ENCODE data around the gene ZNF580. TPM values are rescaled to one million over a fixed set of nuclear protein-coding genes. Genes with fewer than 3 reads are reported as not detected.
A peak's percentile ranks its signal among the peaks of the same experiment; 100 is the strongest.

ZNF580 gene
- total RNA-seq, 1 donor from 2014 or later: 35.8 TPM

DNA sequence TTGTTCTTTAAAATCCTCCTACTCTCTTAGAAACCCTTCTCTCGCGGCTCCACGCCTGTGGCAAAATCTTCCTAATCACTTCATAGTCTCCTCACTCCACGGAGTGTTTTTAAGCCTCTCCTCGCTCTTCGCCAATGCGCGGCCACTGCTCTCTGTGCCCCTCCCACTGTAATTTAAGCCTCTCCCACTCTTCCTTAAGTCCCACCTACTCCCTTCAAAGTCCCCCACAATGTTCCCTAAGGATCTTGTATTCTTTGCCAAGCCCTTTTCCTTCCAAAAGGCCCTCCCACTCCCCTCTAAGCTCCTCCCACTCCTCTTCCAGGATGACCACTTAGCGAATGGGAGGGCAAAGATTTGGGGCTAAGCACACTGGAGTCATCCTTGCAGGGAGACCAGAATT lies 42.8 kb upstream of the ZNF580 start:
- no peaks in the 10 kb centered on the region for H3K9me3 ChIP-seq (ENCODE audit: insufficient read depth, low read depth, low read length)
- peaks cover 6% of the 10 kb centered on the region for H3K9me3 Mint-ChIP-seq (ENCODE audit: unreplicated experiment)
- peaks cover 12% of the 10 kb centered on the region for H3K79me2 ChIP-seq (ENCODE audit: insufficient read depth, low read length)
- TF ChIP-seq CTCF (IDR thresholded peaks at IDR 0.05; ENCODE audit: insufficient read depth, low read depth, low read length): no peak
- TF ChIP-seq EZH2 (IDR thresholded peaks at IDR 0.05; ENCODE audit: insufficient read depth, low read length): no peak
- H2AFZ ChIP-seq (ENCODE audit: low read depth, low read length): no peak overlapping the region
- no peak overlapping the region for H3K4me2 ChIP-seq (ENCODE audit: low read length)
- H3K27ac Mint-ChIP-seq (ENCODE audit: unreplicated experiment): peak overlapping the region; percentile 82
- peaks cover 4% of the 10 kb centered on the region for H3K4me1 Mint-ChIP-seq (ENCODE audit: low read depth, unreplicated experiment)
- DNase-seq (ENCODE audit: low read depth) (no peak), FAIRE-seq (no peak)
- H3K36me3 Mint-ChIP-seq (ENCODE audit: low read depth, unreplicated experiment): peaks cover 27% of the 10 kb centered on the region
- no peaks in the 10 kb centered on the region for H3K27me3 Mint-ChIP-seq (ENCODE audit: low read depth, unreplicated experiment)
- H3K27me3 ChIP-seq (ENCODE audit: insufficient read depth, low read length): no peaks in the 10 kb centered on the region
- peaks cover 19% of the 10 kb centered on the region for H3K36me3 ChIP-seq (ENCODE audit: insufficient read depth, low read length)
- H3K4me3 ChIP-seq (ENCODE audit: insufficient read depth, low read depth, low read length): no peak overlapping the region
- H3K4me3 Mint-ChIP-seq (ENCODE audit: unreplicated experiment): peak overlapping the region; percentile 83
- H4K20me1 ChIP-seq (ENCODE audit: insufficient read depth, low read length): no peaks in the 10 kb centered on the region
- H3K4me1 ChIP-seq (ENCODE audit: insufficient read depth, low read length): no peaks in the 10 kb centered on the region
- no peak overlapping the region for H3K9ac ChIP-seq (ENCODE audit: low read length)
- no peak overlapping the region for H3K27ac ChIP-seq (ENCODE audit: low read depth, low read length)

DNA sequence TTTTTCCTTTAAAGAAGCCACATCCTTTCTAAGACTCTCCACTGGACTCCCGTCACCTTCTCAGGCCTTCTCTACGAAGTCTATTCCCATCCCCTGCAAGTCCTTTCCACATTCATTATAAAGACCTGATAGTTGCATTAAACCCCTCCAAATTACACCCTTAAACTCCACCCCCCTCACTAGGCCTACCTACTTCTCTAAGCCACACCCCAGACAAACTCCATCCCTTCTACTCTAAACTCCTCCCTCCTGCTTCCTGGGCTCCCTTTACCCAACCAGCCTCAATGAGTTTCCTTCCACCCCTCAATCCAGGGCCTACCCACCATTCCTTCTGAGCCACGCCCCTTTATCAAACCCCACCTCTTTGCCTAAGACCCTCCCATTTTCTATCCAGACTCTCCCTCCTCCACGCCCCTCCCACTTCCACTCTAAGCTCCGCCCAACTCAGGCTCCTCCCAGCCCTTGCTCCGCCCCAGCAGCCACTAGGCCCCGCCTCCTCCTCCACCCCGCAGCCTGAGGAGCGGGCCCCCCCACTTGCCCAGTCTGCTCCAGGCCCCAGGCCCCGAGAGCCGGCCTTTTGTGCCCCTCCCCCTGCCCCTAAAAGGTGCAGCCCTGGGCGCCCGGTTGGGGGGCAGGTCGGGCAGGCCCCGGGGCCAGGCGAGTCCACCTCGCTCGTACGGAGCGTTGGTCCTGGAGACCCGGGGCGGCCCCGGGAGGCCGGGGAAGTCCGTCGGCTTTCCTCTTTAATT lies 41.9 kb upstream of the ZNF580 start:
- no peaks in the 10 kb centered on the region for H3K27me3 Mint-ChIP-seq (ENCODE audit: low read depth, unreplicated experiment)
- FAIRE-seq: no peak
- peak overlapping the region; percentile 96 for H3K27ac ChIP-seq (ENCODE audit: low read depth, low read length)
- no peaks in the 10 kb centered on the region for H3K27me3 ChIP-seq (ENCODE audit: insufficient read depth, low read length)
- H3K4me3 Mint-ChIP-seq (ENCODE audit: unreplicated experiment): peak overlapping the region; percentile 97
- H4K20me1 ChIP-seq (ENCODE audit: insufficient read depth, low read length): no peaks in the 10 kb centered on the region
- peaks cover 12% of the 10 kb centered on the region for H3K79me2 ChIP-seq (ENCODE audit: insufficient read depth, low read length)
- H3K4me2 ChIP-seq (ENCODE audit: low read length): peak overlapping the region; percentile 89
- peaks cover 4% of the 10 kb centered on the region for H3K4me1 Mint-ChIP-seq (ENCODE audit: low read depth, unreplicated experiment)
- H3K9me3 ChIP-seq (ENCODE audit: insufficient read depth, low read depth, low read length): no peaks in the 10 kb centered on the region
- peak overlapping the region; percentile 90 for H3K4me3 ChIP-seq (ENCODE audit: insufficient read depth, low read depth, low read length)
- no peaks in the 10 kb centered on the region for H3K4me1 ChIP-seq (ENCODE audit: insufficient read depth, low read length)
- no peak for TF ChIP-seq CTCF (IDR thresholded peaks at IDR 0.05; ENCODE audit: insufficient read depth, low read depth, low read length)
- TF ChIP-seq EZH2 (IDR thresholded peaks at IDR 0.05; ENCODE audit: insufficient read depth, low read length): no peak
- peak overlapping the region; percentile 80 for H3K27ac Mint-ChIP-seq (ENCODE audit: unreplicated experiment)
- H3K9ac ChIP-seq (ENCODE audit: low read length): peak overlapping the region; percentile 96
- H3K36me3 Mint-ChIP-seq (ENCODE audit: low read depth, unreplicated experiment): peaks cover 24% of the 10 kb centered on the region
- peaks cover 19% of the 10 kb centered on the region for H3K36me3 ChIP-seq (ENCODE audit: insufficient read depth, low read length)
- peak overlapping the region; percentile 84 for H2AFZ ChIP-seq (ENCODE audit: low read depth, low read length)
- H3K9me3 Mint-ChIP-seq (ENCODE audit: unreplicated experiment): peaks cover 8% of the 10 kb centered on the region
- DNase-seq (ENCODE audit: low read depth): peak; percentile 83

- TF ChIP-seq EZH2 (IDR thresholded peaks at IDR 0.05; ENCODE audit: insufficient read depth, low read length) (no peak), CTCF (IDR thresholded peaks at IDR 0.05; ENCODE audit: insufficient read depth, low read depth, low read length) (no peak)
- peaks cover 4% of the 10 kb centered on the region for H3K4me1 Mint-ChIP-seq (ENCODE audit: low read depth, unreplicated experiment)
- Histone ChIP-seq H3K9ac (ENCODE audit: low read length) (peak within 1 kb of the TSS; percentile 96), H3K4me3 (ENCODE audit: insufficient read depth, low read depth, low read length) (peak within 1 kb of the TSS; percentile 90), H4K20me1 (ENCODE audit: insufficient read depth, low read length) (no peaks in the 10 kb centered on the region), H2AFZ (ENCODE audit: low read depth, low read length) (peak within 1 kb of the TSS; percentile 84), H3K27ac (ENCODE audit: low read depth, low read length) (peak within 1 kb of the TSS; percentile 96), H3K79me2 (ENCODE audit: insufficient read depth, low read length) (peaks cover 12% of the 10 kb centered on the region), H3K27me3 (ENCODE audit: insufficient read depth, low read length) (no peaks in the 10 kb centered on the region), H3K9me3 (ENCODE audit: insufficient read depth, low read depth, low read length) (no peaks in the 10 kb centered on the region), H3K36me3 (ENCODE audit: insufficient read depth, low read length) (peaks cover 19% of the 10 kb centered on the region), H3K4me2 (ENCODE audit: low read length) (peak within 1 kb of the TSS; percentile 89), H3K4me1 (ENCODE audit: insufficient read depth, low read length) (peaks cover under 1% of the 10 kb centered on the region)
- peak; percentile 95 for DNase-seq (ENCODE audit: low read depth)
- H3K27me3 Mint-ChIP-seq (ENCODE audit: low read depth, unreplicated experiment): no peaks in the 10 kb centered on the region
- H3K4me3 Mint-ChIP-seq (ENCODE audit: unreplicated experiment): peak within 1 kb of the TSS; percentile 97
- FAIRE-seq: no peak
- peaks cover 24% of the 10 kb centered on the region for H3K36me3 Mint-ChIP-seq (ENCODE audit: low read depth, unreplicated experiment)
- H3K9me3 Mint-ChIP-seq (ENCODE audit: unreplicated experiment): peaks cover 8% of the 10 kb centered on the region
- H3K27ac Mint-ChIP-seq (ENCODE audit: unreplicated experiment): peak within 1 kb of the TSS; percentile 99
These were observed 41.3 kb upstream of the ZNF580 start, which contains the start of gene FIZ1 for GRCh38 chr19:55599468-55599841. FIZ1 (minus strand) TSS chr19:55599517; CDS start chr19:55597865, 1,652 bp downstream.
